UCSD-AML1 (cell line): ENCODE measurements around the gene MYH13.

Source experiments
- DNase-seq: peaks from one replicate; lab custom pipeline; 2025; ENCODE audit not compliant: unreplicated experiment; lab: John Stamatoyannopoulos, UW

The MYH13 gene

DNA sequence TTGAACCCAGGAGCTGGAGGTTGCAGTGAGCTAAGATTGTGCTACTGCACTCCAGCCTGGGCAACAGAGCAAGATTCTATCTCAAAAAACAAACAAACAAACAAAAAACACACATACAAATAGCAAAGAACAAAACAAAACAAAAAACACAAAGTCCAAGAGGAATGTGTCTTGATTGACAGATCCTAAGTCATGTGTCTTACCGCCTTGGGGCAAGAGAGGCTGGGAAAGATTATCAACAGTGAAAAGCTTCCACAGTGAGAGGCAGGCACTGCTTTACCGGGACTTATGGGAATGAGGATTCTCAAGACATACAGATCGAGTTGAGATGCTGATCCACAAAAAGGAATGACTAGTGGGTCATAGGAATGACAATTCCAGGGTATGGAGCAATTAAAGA, 111.7 kb downstream of the MYH13 start:
- DNase-seq = no peak

DNA sequence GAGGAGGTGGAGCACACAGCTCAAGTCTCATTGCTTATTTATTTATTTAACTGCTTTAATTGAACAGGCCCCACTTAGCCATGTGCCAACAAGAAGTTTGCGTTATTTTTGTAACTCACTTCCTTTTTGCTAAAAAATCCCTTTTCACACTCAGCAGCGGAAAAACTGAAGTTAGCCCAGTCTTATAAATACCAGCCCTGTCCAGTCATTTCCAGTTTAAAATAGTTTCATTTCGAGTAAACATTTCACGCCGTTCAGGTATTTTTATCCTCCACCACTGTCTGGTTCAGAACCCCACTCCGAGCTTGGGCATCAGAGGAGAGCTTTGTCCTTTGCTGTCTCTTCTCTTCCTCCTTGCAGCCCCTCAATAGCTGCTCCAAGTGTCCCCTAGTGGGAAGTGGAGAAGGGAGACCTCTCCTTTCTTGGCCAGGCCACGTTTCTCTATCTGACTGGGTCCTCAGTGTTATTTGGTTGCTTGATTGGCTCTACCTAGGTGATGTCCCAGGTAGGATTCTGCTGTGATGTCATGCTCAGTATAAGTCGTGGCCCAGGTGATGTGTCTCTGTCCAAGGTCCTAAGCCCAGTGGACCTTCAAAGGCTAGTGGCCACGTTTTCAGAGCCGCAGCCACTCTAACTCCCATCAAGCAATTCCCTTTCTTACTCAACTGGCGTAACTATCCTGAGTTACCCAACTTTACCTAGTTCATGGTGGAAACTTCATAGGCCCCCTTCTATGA, 121.4 kb downstream of the MYH13 start:
- no peak for DNase-seq
